OCI-LY3 (cell line): Measurements from ENCODE around the gene MERTK.

Source experiments
- CTCF ChIP-seq: fragments of 200-600, 300-600 bp; sonication (generic); IDR thresholded peaks from 2 replicates; pipeline ENCODE4 v1.5.1; 2014; ENCODE audit warnings: antibody characterized with exemption, low read length, low read depth
- EZH2phosphoT487 ChIP-seq: fragments of 200-600 bp; shearing (Covaris generic); IDR thresholded peaks from 2 replicates; pipeline ENCODE4 v1.6.1; 2018; ENCODE audit warnings: antibody characterized with exemption, mixed run types, low read depth

GRCh38 chr2:112024896-112025491 lies 126.6 kb downstream of the MERTK start:
- no peak for TF ChIP-seq EZH2phosphoT487
- no peak for TF ChIP-seq CTCF
